ENCODE results near the gene ATCAY. TPM values are rescaled to one million over a fixed set of nuclear protein-coding genes. Genes with fewer than 3 reads are reported as not detected.

The ATCAY gene, protein sequence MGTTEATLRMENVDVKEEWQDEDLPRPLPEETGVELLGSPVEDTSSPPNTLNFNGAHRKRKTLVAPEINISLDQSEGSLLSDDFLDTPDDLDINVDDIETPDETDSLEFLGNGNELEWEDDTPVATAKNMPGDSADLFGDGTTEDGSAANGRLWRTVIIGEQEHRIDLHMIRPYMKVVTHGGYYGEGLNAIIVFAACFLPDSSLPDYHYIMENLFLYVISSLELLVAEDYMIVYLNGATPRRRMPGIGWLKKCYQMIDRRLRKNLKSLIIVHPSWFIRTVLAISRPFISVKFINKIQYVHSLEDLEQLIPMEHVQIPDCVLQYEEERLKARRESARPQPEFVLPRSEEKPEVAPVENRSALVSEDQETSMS
- total RNA-seq (not detected), polyA plus RNA-seq (not detected)
- long read RNA-seq, donor 1, result 0 reads
- long read RNA-seq, donor 2, partial matches to known transcripts, result 0 of 1 reads
- long read RNA-seq, donor 2, other reads (novel, unspliced or antisense), result 1 of 1 reads

DNA sequence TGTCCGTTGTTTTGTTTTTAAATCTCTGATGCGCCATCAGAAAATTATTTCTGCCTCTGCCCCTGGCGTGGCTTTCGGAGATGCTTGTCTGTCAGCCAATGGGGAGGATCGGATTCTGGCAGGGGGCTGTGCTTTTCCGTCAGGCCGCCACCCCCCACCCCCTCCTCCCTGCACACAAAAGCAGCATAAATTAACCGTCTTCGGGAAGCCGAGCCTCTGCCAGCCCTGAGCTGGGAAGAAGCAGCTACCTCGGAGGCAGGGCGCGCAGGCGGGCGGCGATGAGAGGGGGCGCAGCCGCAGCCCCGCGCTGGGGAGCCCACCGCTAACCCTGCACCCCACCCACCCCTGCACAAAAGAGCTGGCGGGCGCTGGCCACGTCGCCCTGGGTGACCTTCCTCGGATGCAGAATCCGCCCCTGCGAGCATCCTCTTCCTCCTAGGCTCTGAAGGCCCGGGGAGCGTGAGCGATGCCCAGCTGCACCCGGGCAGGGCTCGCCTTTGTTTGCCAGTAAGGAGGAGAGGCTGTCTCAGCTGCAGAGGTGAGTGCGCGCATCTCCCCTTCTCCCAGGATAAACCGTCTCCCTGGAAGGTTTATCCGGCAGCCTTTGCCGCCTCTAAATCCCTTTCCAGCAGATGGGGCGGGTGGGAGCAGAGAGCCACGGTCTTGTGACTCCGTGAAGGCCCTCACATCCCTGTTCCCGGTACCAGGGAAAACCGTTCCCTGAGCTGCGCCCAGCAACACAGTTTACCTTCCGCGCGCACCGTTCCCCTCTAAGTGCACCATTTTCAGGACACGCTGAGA is at the start of gene ATCAY:
TSS of gene ATCAY (plus strand) at position 215 of the 801 bp plus-strand sequence. CDS start 5,083 bp downstream, outside the sequence.
- Histone ChIP-seq H3K4me1 (ENCODE audit: control insufficient read depth in 1 of 2, insufficient read depth in 2 of 2, low read length in 2 of 2) (no peaks in the 10 kb centered on the region), H3K27ac (ENCODE audit: low read depth in 1 of 2, low read length in 2 of 2) (no peak within 1 kb of the TSS), H3K36me3 (ENCODE audit: control insufficient read depth in 1 of 2, insufficient read depth in 2 of 2, low read length in 1 of 2) (no peaks in the 10 kb centered on the region), H3K27me3 (ENCODE audit: control insufficient read depth in 1 of 2, insufficient read depth in 2 of 2, low read length in 1 of 2) (no peaks in the 10 kb centered on the region), H3K4me3 (ENCODE audit: low read length in 2 of 2) (no peak within 1 kb of the TSS), H3K9me3 (ENCODE audit: control insufficient read depth, low read length) (no peaks in the 10 kb centered on the region)
- DNase-seq (no peak), ATAC-seq (ENCODE audit: low FRiP score) (no peak)
- 1 to 3% methylated on average over 39 to 49 of the region's 49 CpGs for WGBS, 2 donors
- intact Hi-C loops (cut with DNase I), result no loop called here

DNA sequence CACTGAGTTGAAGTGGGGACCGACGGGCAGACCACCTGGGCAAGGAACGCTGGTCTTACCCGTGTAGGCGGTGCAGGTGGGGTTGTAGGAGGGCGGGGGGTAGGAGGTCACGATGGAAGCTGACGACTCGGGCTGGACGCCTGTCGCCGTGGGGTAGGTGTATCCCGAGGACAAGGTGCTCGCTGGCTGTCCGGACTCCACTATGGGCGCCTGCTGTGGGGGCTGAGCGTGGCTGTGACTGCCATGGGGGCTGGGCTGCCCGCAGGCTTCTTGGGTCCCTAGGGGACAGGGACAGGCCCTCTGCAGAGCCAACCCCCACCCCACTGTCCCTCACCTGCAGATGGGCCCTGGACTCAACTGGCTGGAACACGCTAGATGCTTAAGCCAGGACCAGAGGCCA is 48.9 kb upstream of the ATCAY start:
- Histone ChIP-seq H3K27ac (ENCODE audit: low read depth in 1 of 2, low read length in 2 of 2) (no peak overlapping the region), H3K4me3 (ENCODE audit: low read length in 2 of 2) (no peak overlapping the region), H3K27me3 (ENCODE audit: control insufficient read depth in 1 of 2, insufficient read depth in 2 of 2, low read length in 1 of 2) (no peaks in the 10 kb centered on the region), H3K36me3 (ENCODE audit: control insufficient read depth in 1 of 2, insufficient read depth in 2 of 2, low read length in 1 of 2) (no peaks in the 10 kb centered on the region), H3K4me1 (ENCODE audit: control insufficient read depth in 1 of 2, insufficient read depth in 2 of 2, low read length in 2 of 2) (no peaks in the 10 kb centered on the region), H3K9me3 (ENCODE audit: control insufficient read depth, low read length) (no peaks in the 10 kb centered on the region)
- 61 to 68% methylated on average over 19 of the region's 19 CpGs for WGBS, 2 donors
- DNase-seq (no peak), ATAC-seq (ENCODE audit: low FRiP score) (no peak)
- intact Hi-C loops (cut with DNase I), result no loop called here

DNA sequence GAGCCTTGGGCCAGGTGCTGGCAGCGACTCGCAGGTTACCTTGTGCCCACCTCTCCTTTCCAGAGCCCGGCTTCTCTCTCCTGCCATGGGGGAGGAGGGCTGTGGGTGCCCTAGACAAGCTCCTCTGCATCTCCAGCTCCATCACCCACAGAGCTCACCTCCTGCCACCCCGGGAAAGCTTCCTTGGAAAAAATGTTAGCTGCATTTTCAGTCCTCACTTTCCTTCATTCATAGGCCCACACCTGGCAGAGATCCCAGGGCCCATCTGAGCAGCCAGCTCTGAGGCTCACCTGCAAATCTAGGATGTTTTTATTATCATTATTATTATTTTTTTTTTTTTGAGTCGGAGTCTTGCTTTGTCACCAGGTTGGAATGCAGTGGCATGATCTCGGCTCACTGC is 48.5 kb upstream of the ATCAY start:
- 76 to 83% methylated on average over 6 of the region's 6 CpGs for WGBS, 2 donors
- H3K4me3 ChIP-seq (ENCODE audit: low read length in 2 of 2), result no peak overlapping the region
- no peak for ATAC-seq (ENCODE audit: low FRiP score)

DNA sequence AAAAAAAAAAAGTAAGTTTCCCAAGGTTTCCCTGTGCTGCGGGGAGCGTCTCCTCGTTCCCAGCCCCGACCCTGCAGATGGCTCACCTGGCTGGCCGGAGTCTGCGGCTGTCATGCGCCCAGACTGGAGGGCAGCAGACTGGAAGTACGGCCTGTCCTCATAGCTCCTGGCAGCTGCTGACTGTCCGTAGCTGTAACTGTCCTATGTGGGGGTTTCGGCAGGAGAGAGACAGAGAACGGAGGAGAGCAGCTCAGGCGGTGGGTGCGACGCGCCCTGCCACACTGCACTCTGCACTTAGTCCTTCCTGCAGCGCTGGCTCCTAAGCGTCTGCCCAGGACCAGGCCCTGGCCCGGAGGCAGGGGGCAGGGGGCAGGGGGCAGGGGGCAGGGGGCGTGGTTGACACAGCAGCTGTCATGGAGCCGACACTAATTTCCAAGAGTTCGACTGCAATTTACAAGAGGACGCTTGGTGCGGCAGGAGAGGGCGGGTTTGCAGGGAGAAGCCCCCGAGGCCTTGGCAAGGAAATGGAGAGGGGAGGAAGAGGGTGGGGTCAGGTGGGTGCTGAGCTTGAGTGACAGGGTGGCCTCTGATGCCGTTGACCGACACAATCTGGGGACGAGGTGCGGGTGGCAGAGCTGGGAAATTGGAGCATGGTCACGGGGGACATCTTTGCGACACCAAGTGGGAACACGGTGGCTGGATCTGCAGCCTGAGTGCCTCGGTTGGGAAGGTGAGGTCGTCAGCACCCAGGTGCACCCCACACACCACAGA is 46.7 kb upstream of the ATCAY start:
- no peaks in the 10 kb centered on the region for H3K27me3 ChIP-seq (ENCODE audit: control insufficient read depth in 1 of 2, insufficient read depth in 2 of 2, low read length in 1 of 2)
- no peaks in the 10 kb centered on the region for H3K36me3 ChIP-seq (ENCODE audit: control insufficient read depth in 1 of 2, insufficient read depth in 2 of 2, low read length in 1 of 2)
- 53 to 63% methylated on average over 34 of the region's 34 CpGs for WGBS, 2 donors
- H3K4me3 ChIP-seq (ENCODE audit: low read length in 2 of 2), result no peak overlapping the region
- H3K9me3 ChIP-seq (ENCODE audit: control insufficient read depth, low read length), result no peaks in the 10 kb centered on the region
- intact Hi-C loops (cut with DNase I), result no loop called here
- DNase-seq, result no peak
- H3K27ac ChIP-seq (ENCODE audit: low read depth in 1 of 2, low read length in 2 of 2), result no peak overlapping the region
- H3K4me1 ChIP-seq (ENCODE audit: control insufficient read depth in 1 of 2, insufficient read depth in 2 of 2, low read length in 2 of 2), result no peaks in the 10 kb centered on the region
- ATAC-seq (ENCODE audit: low FRiP score), result no peak

More for the DNA sequence above, 48.5 kb upstream of the ATCAY start:
- intact Hi-C loops (cut with DNase I), result no loop called here
- DNase-seq, result no peak
- Histone ChIP-seq H3K9me3 (ENCODE audit: control insufficient read depth, low read length) (no peaks in the 10 kb centered on the region), H3K4me1 (ENCODE audit: control insufficient read depth in 1 of 2, insufficient read depth in 2 of 2, low read length in 2 of 2) (no peaks in the 10 kb centered on the region), H3K36me3 (ENCODE audit: control insufficient read depth in 1 of 2, insufficient read depth in 2 of 2, low read length in 1 of 2) (no peaks in the 10 kb centered on the region), H3K27ac (ENCODE audit: low read depth in 1 of 2, low read length in 2 of 2) (no peak overlapping the region), H3K27me3 (ENCODE audit: control insufficient read depth in 1 of 2, insufficient read depth in 2 of 2, low read length in 1 of 2) (no peaks in the 10 kb centered on the region)

DNA sequence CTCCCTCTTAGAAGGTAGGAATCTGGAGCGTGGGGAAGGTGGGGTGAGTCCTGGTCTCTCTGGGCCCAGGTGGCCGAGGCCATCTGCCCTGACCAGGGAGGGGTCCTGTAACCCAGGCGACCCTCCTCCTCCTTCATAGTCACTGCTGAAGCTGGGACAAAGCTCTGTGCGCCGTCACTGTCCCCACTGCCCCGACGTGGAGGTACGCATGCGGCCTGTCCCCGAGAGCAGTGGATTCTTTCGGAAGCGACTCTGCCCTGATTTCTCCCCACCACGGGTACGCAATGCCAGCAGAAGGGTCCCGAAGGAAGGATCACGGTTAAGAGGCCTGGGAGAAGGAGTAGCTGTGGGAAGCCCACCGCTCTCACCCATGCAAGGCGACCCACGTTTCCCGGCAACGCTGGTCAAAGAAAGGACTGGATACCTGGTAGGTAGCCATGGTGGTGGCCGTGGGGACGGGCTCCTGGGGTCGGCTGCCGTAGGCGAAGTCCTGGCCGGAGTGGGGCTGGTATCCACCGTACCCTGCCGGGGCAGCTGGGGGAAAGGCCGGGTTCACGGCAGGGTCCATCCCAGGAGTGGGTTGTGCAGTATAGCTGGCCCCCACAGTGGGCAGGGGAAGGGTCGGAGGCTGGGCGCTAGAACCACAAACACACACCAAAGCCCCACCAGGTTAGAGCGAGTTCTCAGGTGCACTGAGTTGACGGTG is 46.0 kb upstream of the ATCAY start:
- no peak for DNase-seq
- Histone ChIP-seq H3K27ac (ENCODE audit: low read depth in 1 of 2, low read length in 2 of 2) (no peak overlapping the region), H3K9me3 (ENCODE audit: control insufficient read depth, low read length) (no peaks in the 10 kb centered on the region), H3K36me3 (ENCODE audit: control insufficient read depth in 1 of 2, insufficient read depth in 2 of 2, low read length in 1 of 2) (no peaks in the 10 kb centered on the region), H3K27me3 (ENCODE audit: control insufficient read depth in 1 of 2, insufficient read depth in 2 of 2, low read length in 1 of 2) (no peaks in the 10 kb centered on the region), H3K4me1 (ENCODE audit: control insufficient read depth in 1 of 2, insufficient read depth in 2 of 2, low read length in 2 of 2) (no peaks in the 10 kb centered on the region), H3K4me3 (ENCODE audit: low read length in 2 of 2) (no peak overlapping the region)
- no peak for ATAC-seq (ENCODE audit: low FRiP score)
- 84 to 88% methylated on average over 35 of the region's 35 CpGs for WGBS, 2 donors
- intact Hi-C loops (cut with DNase I), result no loop called here

DNA sequence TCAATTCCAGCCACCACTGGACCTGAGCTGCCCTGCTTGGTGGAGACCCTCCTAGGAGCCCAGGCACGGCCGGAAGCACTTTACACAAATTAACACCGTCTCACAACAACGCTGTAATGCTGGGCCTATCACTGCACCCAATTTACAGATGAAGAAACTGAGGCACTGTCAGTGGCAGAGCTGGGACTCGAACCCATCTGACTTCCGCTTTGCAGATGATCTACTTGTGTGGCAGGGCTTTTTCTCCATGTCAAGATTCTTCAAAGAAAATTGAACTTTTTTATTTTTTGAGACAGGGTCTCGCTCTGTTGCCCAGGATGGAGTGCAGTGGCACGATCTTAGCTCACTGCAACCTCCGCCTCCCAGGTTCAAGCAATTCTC is 45.4 kb upstream of the ATCAY start:
- H3K36me3 ChIP-seq (ENCODE audit: control insufficient read depth in 1 of 2, insufficient read depth in 2 of 2, low read length in 1 of 2), result no peaks in the 10 kb centered on the region
- intact Hi-C loops (cut with DNase I), result no loop called here
- WGBS, 2 donors, result 80 to 92% methylated on average over 9 of the region's 9 CpGs
- H3K27me3 ChIP-seq (ENCODE audit: control insufficient read depth in 1 of 2, insufficient read depth in 2 of 2, low read length in 1 of 2), result no peaks in the 10 kb centered on the region
- DNase-seq (no peak), ATAC-seq (ENCODE audit: low FRiP score) (no peak)
- no peaks in the 10 kb centered on the region for H3K4me1 ChIP-seq (ENCODE audit: control insufficient read depth in 1 of 2, insufficient read depth in 2 of 2, low read length in 2 of 2)
- H3K4me3 ChIP-seq (ENCODE audit: low read length in 2 of 2), result no peak overlapping the region
- no peaks in the 10 kb centered on the region for H3K9me3 ChIP-seq (ENCODE audit: control insufficient read depth, low read length)
- no peak overlapping the region for H3K27ac ChIP-seq (ENCODE audit: low read depth in 1 of 2, low read length in 2 of 2)

DNA sequence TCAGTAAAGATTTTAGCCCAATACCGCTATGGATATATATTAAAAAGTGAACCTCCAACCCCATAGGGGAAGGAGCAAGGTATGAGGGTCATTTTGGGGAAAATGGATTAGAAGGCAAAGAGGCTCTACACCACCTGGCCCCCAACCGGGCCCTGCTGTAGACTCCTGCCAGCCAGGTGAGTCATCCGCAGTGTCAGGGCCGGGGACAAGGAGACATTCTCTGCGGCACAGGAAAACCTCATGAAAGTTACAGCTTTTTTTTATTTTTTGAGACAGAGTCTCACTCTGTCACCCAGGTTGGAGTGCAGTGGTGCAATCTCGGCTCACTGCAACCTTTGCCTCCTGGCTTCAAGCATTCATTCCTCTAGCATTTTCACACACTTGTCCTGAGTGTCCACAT is 43.6 kb upstream of the ATCAY start:
- Histone ChIP-seq H3K27ac (ENCODE audit: low read depth in 1 of 2, low read length in 2 of 2) (no peak overlapping the region), H3K36me3 (ENCODE audit: control insufficient read depth in 1 of 2, insufficient read depth in 2 of 2, low read length in 1 of 2) (no peaks in the 10 kb centered on the region), H3K4me3 (ENCODE audit: low read length in 2 of 2) (no peak overlapping the region), H3K27me3 (ENCODE audit: control insufficient read depth in 1 of 2, insufficient read depth in 2 of 2, low read length in 1 of 2) (no peaks in the 10 kb centered on the region), H3K9me3 (ENCODE audit: control insufficient read depth, low read length) (no peaks in the 10 kb centered on the region), H3K4me1 (ENCODE audit: control insufficient read depth in 1 of 2, insufficient read depth in 2 of 2, low read length in 2 of 2) (no peaks in the 10 kb centered on the region)
- WGBS, 2 donors, result 95% methylated on average over 6 of the region's 6 CpGs
- ATAC-seq (ENCODE audit: low FRiP score), result no peak
- DNase-seq, result no peak
- intact Hi-C loops (cut with DNase I), result no loop called here

DNA sequence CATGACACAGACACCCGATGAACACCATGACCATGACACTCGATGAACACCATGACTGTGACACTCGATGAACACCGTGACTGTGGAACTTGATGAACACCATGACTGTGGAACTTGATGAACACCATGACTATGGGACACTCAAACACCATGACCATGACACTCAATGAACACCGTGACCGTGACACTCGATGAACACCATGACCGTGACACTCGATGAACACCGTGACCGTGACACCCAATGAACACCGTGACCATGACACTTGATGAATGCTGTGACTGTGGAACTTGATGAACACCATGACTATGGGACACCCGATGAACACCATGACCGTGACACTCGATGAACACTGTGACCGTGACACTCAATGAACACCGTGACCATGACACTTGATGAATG is 43.2 kb upstream of the ATCAY start:
- no peak for DNase-seq
- intact Hi-C loops (cut with DNase I), result no loop called here
- no peak for ATAC-seq (ENCODE audit: low FRiP score)
- Histone ChIP-seq H3K4me3 (ENCODE audit: low read length in 2 of 2) (no peak overlapping the region), H3K27me3 (ENCODE audit: control insufficient read depth in 1 of 2, insufficient read depth in 2 of 2, low read length in 1 of 2) (no peaks in the 10 kb centered on the region), H3K4me1 (ENCODE audit: control insufficient read depth in 1 of 2, insufficient read depth in 2 of 2, low read length in 2 of 2) (no peaks in the 10 kb centered on the region), H3K9me3 (ENCODE audit: control insufficient read depth, low read length) (no peaks in the 10 kb centered on the region), H3K27ac (ENCODE audit: low read depth in 1 of 2, low read length in 2 of 2) (no peak overlapping the region), H3K36me3 (ENCODE audit: control insufficient read depth in 1 of 2, insufficient read depth in 2 of 2, low read length in 1 of 2) (no peaks in the 10 kb centered on the region)
- 96 to 97% methylated on average over 17 of the region's 17 CpGs for WGBS, 2 donors

Data from aorta (tissue), 5 donors.